ENCODE measurements around the gene STRA8. TPM values are rescaled to one million over a fixed set of nuclear protein-coding genes. Genes with fewer than 3 reads are reported as not detected.

STRA8 gene
- total and polyA plus RNA-seq, 2 of the 13 experiments (the other 11 are each of a cell fraction or from before 2014, with no cell fraction given), result not detected

DNA sequence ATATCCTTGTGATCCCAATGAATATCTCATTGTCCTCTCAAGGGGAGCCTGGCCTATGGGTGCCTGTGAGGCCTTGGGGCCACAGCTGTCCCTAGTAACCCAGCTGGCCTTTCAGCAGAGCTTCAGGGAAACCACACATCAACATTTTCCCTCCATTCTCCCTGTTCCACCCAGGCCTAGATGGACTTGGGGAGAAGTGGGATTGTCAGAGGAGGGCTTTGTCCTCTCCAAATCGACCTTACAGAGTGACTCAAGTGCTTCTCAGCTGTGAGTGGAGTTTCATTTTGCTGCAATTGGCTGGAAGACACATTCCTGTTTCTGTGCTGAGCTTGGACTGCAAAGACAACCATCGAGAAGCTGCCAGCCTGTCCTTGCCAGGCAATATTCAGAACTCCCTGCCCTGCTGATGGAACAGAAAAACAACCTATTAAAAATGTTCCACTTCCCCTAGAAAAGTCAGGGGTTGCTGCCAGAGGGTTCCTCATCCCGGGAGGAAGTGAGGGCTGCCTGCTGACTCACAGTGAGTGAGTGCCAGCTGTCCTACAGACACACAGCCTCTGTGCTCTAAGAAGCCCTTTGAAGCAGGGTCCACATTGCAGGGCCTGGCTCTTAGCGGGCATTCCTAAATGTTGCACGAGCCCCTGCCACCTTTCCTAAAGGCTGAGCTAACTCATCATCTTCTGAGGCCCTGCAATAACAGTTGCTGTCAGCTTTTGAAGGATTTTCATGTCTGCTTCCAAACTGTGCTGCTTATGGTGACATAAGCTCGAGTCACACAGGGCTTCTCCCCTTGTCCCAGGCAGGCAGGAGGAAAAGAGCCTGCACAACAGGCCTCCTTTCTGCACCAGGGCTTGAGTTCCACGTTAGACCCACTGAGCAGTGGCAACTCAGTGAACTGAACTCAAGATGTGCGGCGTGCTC, 20.5 kb downstream of the STRA8 start:
- FAIRE-seq (no peak), ATAC-seq (peak; percentile 76), DNase-seq (ENCODE audit: low spot score) (peak; percentile 50)
- ChIA-PET CTCF (ENCODE audit: low intra/inter-chr PET ratio, low total read pairs) (no interaction called here), POLR2A (interaction anchor here (0.7 to 1.2 kb wide), 2 partner anchors 84 to 106 kb away, joined by 3 read pairs; partner anchors contain the start of genes CYREN and TMEM140)
- Histone ChIP-seq H3K4me1 (ENCODE audit: insufficient read depth, low read length) (peaks cover 60% of the 10 kb centered on the region), H3K4me2 (ENCODE audit: low read depth, low read length) (peak overlapping the region; percentile 81), H4K20me1 (ENCODE audit: insufficient read depth, low read length) (no peaks in the 10 kb centered on the region), H3K27me3 (ENCODE audit: control insufficient read depth in 1 of 2, insufficient read depth in 2 of 2, low read length in 2 of 2) (no peaks in the 10 kb centered on the region; a peak in 1 of 5 replicates), H2AFZ (ENCODE audit: low read length) (peak overlapping the region; percentile 51), H3K36me3 (replicated peaks in 1 of 2; ENCODE audit: control insufficient read depth in 1 of 2, insufficient read depth in 2 of 2, low read length in 2 of 2) (no peaks in the 10 kb centered on the region), H3K9me3 (ENCODE audit: low read length) (no peaks in the 10 kb centered on the region), H3K9ac (ENCODE audit: insufficient read depth, low read depth, low read length) (peak overlapping the region; percentile 53; the same call in 1 of the 2 replicates), H3K27ac (ENCODE audit: extremely low read length, insufficient read depth, low read length) (no peak overlapping the region), H3K79me2 (ENCODE audit: insufficient read depth, low read length) (no peaks in the 10 kb centered on the region), H3K4me3 (replicated peaks in 1 of 3; ENCODE audit: insufficient read depth in 1 of 3, low read depth in 2 of 3, low read length in 3 of 3) (peak overlapping the region in 2 of 3 experiments; percentile 35 to 51; a peak in 4 of 6 replicates)
- 23% methylated on average over 7 of the region's 9 CpGs for WGBS (ENCODE audit: low lambda C conversion rate)
- in situ Hi-C loops (cut with HindIII; ENCODE audit: extremely low pct_ligation_motif_present, low pct_unique_long_range_greater_than_20kb), result no loop called here
- BruUV-seq (replicated peaks), result no TSS peak
- intact Hi-C loops (cut with micrococcal nuclease; ENCODE audit: unreplicated experiment), result loop anchor here (5.0 kb wide), 1 partner anchor 42 kb away; the partner anchor contains the start of gene WDR91
- no peak for TF ChIP-seq MED8 (CRISPR knock-in tag; IDR thresholded peaks at IDR 0.05; ENCODE audit: insufficient replicate concordance)
- TF ChIP-seq ZNF768 (CRISPR knock-in tag; IDR thresholded peaks at IDR 0.05), result no peak
- no peak for TF ChIP-seq GTF2F1 (IDR thresholded peaks at IDR 0.05; ENCODE audit: low read length)
- no peak for TF ChIP-seq SATB2 (CRISPR knock-in tag; IDR thresholded peaks at IDR 0.05)
- TF ChIP-seq ZC3H13 (CRISPR knock-in tag; IDR thresholded peaks at IDR 0.05), result no peak
- TF ChIP-seq, protein P1, sequence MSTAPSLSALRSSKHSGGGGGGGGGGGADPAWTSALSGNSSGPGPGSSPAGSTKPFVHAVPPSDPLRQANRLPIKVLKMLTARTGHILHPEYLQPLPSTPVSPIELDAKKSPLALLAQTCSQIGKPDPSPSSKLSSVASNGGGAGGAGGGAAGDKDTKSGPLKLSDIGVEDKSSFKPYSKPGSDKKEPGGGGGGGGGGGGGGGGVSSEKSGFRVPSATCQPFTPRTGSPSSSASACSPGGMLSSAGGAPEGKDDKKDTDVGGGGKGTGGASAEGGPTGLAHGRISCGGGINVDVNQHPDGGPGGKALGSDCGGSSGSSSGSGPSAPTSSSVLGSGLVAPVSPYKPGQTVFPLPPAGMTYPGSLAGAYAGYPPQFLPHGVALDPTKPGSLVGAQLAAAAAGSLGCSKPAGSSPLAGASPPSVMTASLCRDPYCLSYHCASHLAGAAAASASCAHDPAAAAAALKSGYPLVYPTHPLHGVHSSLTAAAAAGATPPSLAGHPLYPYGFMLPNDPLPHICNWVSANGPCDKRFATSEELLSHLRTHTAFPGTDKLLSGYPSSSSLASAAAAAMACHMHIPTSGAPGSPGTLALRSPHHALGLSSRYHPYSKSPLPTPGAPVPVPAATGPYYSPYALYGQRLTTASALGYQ (CRISPR knock-in tag; IDR thresholded peaks at IDR 0.05), result no peak
- TF ChIP-seq CCAR2 (optimal IDR thresholded peaks at IDR 0.05; ENCODE audit: low read depth, low read length), result no peak
- TF ChIP-seq, protein P2, sequence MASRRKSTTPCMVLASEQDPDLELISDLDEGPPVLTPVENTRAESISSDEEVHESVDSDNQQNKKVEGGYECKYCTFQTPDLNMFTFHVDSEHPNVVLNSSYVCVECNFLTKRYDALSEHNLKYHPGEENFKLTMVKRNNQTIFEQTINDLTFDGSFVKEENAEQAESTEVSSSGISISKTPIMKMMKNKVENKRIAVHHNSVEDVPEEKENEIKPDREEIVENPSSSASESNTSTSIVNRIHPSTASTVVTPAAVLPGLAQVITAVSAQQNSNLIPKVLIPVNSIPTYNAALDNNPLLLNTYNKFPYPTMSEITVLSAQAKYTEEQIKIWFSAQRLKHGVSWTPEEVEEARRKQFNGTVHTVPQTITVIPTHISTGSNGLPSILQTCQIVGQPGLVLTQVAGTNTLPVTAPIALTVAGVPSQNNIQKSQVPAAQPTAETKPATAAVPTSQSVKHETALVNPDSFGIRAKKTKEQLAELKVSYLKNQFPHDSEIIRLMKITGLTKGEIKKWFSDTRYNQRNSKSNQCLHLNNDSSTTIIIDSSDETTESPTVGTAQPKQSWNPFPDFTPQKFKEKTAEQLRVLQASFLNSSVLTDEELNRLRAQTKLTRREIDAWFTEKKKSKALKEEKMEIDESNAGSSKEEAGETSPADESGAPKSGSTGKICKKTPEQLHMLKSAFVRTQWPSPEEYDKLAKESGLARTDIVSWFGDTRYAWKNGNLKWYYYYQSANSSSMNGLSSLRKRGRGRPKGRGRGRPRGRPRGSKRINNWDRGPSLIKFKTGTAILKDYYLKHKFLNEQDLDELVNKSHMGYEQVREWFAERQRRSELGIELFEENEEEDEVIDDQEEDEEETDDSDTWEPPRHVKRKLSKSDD (CRISPR knock-in tag; IDR thresholded peaks at IDR 0.05; ENCODE audit: low read depth), result no peak
- TF ChIP-seq, protein P3, sequence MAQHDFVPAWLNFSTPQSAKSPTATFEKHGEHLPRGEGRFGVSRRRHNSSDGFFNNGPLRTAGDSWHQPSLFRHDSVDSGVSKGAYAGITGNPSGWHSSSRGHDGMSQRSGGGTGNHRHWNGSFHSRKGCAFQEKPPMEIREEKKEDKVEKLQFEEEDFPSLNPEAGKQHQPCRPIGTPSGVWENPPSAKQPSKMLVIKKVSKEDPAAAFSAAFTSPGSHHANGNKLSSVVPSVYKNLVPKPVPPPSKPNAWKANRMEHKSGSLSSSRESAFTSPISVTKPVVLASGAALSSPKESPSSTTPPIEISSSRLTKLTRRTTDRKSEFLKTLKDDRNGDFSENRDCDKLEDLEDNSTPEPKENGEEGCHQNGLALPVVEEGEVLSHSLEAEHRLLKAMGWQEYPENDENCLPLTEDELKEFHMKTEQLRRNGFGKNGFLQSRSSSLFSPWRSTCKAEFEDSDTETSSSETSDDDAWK (CRISPR knock-in tag; IDR thresholded peaks at IDR 0.05), result no peak
- 0 out of 4 replicates have a peak, but pooled peaks of 1 of the 2 experiments have one; percentile 8 for TF ChIP-seq EP300 (IDR thresholded peaks at IDR 0.05; ENCODE audit: low read depth in 2 of 2, low read length in 2 of 2)
- TF ChIP-seq EP300 (CRISPR knock-in tag; IDR thresholded peaks at IDR 0.05; ENCODE audit: borderline replicate concordance), result 0 out of 2 replicates have a peak, but pooled peaks have one; percentile 10
- no peak for TF ChIP-seq NR2C2 (CRISPR knock-in tag; IDR thresholded peaks at IDR 0.05; ENCODE audit: borderline replicate concordance)
- TF ChIP-seq ZFX (CRISPR knock-in tag; IDR thresholded peaks at IDR 0.05; ENCODE audit: low read depth), result peak; percentile 3; the same call in 1 of the 2 replicates
- peak; percentile 28; the same call in 1 of the 2 replicates for TF ChIP-seq CBX5 (CRISPR knock-in tag; IDR thresholded peaks at IDR 0.05; ENCODE audit: borderline replicate concordance)
- TF ChIP-seq, protein P4, sequence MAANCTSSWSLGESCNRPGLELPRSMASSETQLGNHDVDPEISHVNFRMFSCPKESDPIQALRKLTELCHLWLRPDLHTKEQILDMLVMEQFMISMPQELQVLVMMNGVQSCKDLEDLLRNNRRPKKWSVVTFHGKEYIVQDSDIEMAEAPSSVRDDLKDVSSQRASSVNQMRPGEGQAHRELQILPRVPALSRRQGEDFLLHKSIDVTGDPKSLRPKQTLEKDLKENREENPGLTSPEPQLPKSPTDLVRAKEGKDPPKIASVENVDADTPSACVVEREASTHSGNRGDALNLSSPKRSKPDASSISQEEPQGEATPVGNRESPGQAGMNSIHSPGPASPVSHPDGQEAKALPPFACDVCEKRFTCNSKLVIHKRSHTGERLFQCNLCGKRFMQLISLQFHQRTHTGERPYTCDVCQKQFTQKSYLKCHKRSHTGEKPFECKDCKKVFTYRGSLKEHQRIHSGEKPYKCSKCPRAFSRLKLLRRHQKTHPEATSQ (CRISPR knock-in tag; IDR thresholded peaks at IDR 0.05; ENCODE audit: borderline replicate concordance), result no peak
